Neuron (in vitro differentiated cells): ENCODE results near the gene RGS16.

Source experiments
- H2AFZ ChIP-seq: one replicate; pipeline ENCODE4 v1.6.1; 2013; ENCODE audit warnings: low read depth, mild to moderate bottlenecking, inconsistent platforms, low read length, moderate library complexity
- H3K27me3 ChIP-seq: one replicate; pipeline ENCODE4 v1.6.1; 2013; ENCODE audit warnings: low read length; ENCODE audit not compliant: insufficient read depth
- H3K36me3 ChIP-seq: one replicate; pipeline ENCODE4 v1.6.1; 2013; ENCODE audit warnings: low read length; ENCODE audit not compliant: insufficient read depth
- H3K4me1 ChIP-seq: one replicate; pipeline ENCODE4 v1.6.1; 2013; ENCODE audit warnings: low read length; ENCODE audit not compliant: insufficient read depth
- H3K4me3 ChIP-seq: 2 replicates; pipeline ENCODE4 v1.5.1; 2013; ENCODE audit warnings: mild to moderate bottlenecking, low read length, moderate library complexity
- H3K9me3 ChIP-seq: one replicate; pipeline ENCODE4 v1.6.1; 2013; ENCODE audit warnings: low read length

RGS16 gene

GRCh38 chr1:182598296-182598695 is 5.9 kb downstream of the RGS16 start:
- H3K36me3 ChIP-seq = no peaks in the 10 kb centered on the region
- H3K27me3 ChIP-seq = peaks cover 6% of the 10 kb centered on the region
- H2AFZ ChIP-seq = no peak overlapping the region
- H3K4me3 ChIP-seq = no peak overlapping the region
- H3K4me1 ChIP-seq = peaks cover 5% of the 10 kb centered on the region
- H3K9me3 ChIP-seq = no peaks in the 10 kb centered on the region

- Histone ChIP-seq H3K27me3 (peaks cover 6% of the 10 kb centered on the region), H3K4me1 (peaks cover 5% of the 10 kb centered on the region), H3K9me3 (no peaks in the 10 kb centered on the region), H3K4me3 (no peak overlapping the region), H3K36me3 (no peaks in the 10 kb centered on the region), H2AFZ (no peak overlapping the region)
Observed at GRCh38 chr1:182596934-182597333, 7.3 kb downstream of the RGS16 start.

GRCh38 chr1:182595641-182596240 is 8.4 kb downstream of the RGS16 start:
- H3K36me3 ChIP-seq = no peaks in the 10 kb centered on the region

GRCh38 chr1:182589931-182590330 is 14.3 kb downstream of the RGS16 start:
- Histone ChIP-seq H3K9me3 (no peaks in the 10 kb centered on the region), H2AFZ (no peak overlapping the region), H3K27me3 (peaks cover 3% of the 10 kb centered on the region), H3K4me3 (no peak overlapping the region), H3K4me1 (peaks cover 3% of the 10 kb centered on the region), H3K36me3 (no peaks in the 10 kb centered on the region)

More at GRCh38 chr1:182595641-182596240, 8.4 kb downstream of the RGS16 start:
- Histone ChIP-seq H3K9me3 (no peaks in the 10 kb centered on the region), H3K27me3 (peaks cover 6% of the 10 kb centered on the region), H3K4me1 (no peaks in the 10 kb centered on the region), H2AFZ (no peak overlapping the region), H3K4me3 (no peak overlapping the region)

GRCh38 chr1:182589520-182589919 is 14.7 kb downstream of the RGS16 start:
- peak overlapping the region; percentile 59 for H2AFZ ChIP-seq
- H3K9me3 ChIP-seq = no peaks in the 10 kb centered on the region
- peaks cover 3% of the 10 kb centered on the region for H3K27me3 ChIP-seq
- H3K36me3 ChIP-seq = no peaks in the 10 kb centered on the region
- peak overlapping the region; percentile 53 for H3K4me3 ChIP-seq
- H3K4me1 ChIP-seq = peaks cover 3% of the 10 kb centered on the region

GRCh38 chr1:182588500-182589396 is 15.4 kb downstream of the RGS16 start, which contains the start of gene RNASEL:
Gene RNASEL, minus strand, starts transcription at chr1:182589256. Its CDS starts 2,450 bp downstream, at chr1:182586806.
- H3K27me3 ChIP-seq = peaks cover 3% of the 10 kb centered on the region
- H3K4me1 ChIP-seq = peaks cover 3% of the 10 kb centered on the region
- no peaks in the 10 kb centered on the region for H3K36me3 ChIP-seq
- no peaks in the 10 kb centered on the region for H3K9me3 ChIP-seq
- peak within 1 kb of the TSS; percentile 59 for H2AFZ ChIP-seq
- peak within 1 kb of the TSS; percentile 53 for H3K4me3 ChIP-seq

- Histone ChIP-seq H3K27me3 (no peaks in the 10 kb centered on the region), H3K36me3 (no peaks in the 10 kb centered on the region), H2AFZ (peak overlapping the region; percentile 59), H3K9me3 (no peaks in the 10 kb centered on the region), H3K4me1 (peaks cover 3% of the 10 kb centered on the region), H3K4me3 (peak overlapping the region; percentile 53)
Observed at GRCh38 chr1:182587666-182588499, 16.3 kb downstream of the RGS16 start.

GRCh38 chr1:182587093-182587492 is 17.1 kb downstream of the RGS16 start:
- H3K27me3 ChIP-seq = no peaks in the 10 kb centered on the region
- H3K9me3 ChIP-seq = no peaks in the 10 kb centered on the region
- H3K36me3 ChIP-seq = no peaks in the 10 kb centered on the region
- peaks cover 3% of the 10 kb centered on the region for H3K4me1 ChIP-seq
- H3K4me3 ChIP-seq = no peak overlapping the region
- H2AFZ ChIP-seq = no peak overlapping the region

GRCh38 chr1:182586380-182586779 is 17.8 kb downstream of the RGS16 start:
- H3K4me1 ChIP-seq = peaks cover 3% of the 10 kb centered on the region
- no peaks in the 10 kb centered on the region for H3K9me3 ChIP-seq
- H3K4me3 ChIP-seq = no peak overlapping the region
- H2AFZ ChIP-seq = no peak overlapping the region
- no peaks in the 10 kb centered on the region for H3K27me3 ChIP-seq
- H3K36me3 ChIP-seq = no peaks in the 10 kb centered on the region

- Histone ChIP-seq H3K4me3 (no peak overlapping the region), H3K4me1 (peaks cover 3% of the 10 kb centered on the region), H3K36me3 (no peaks in the 10 kb centered on the region), H3K27me3 (no peaks in the 10 kb centered on the region), H2AFZ (no peak overlapping the region), H3K9me3 (no peaks in the 10 kb centered on the region)
Observed at GRCh38 chr1:182584746-182585145, 19.4 kb downstream of the RGS16 start.

- Histone ChIP-seq H2AFZ (no peak overlapping the region), H3K27me3 (no peaks in the 10 kb centered on the region)
Observed at GRCh38 chr1:182580736-182581135, 23.5 kb downstream of the RGS16 start.

GRCh38 chr1:182575540-182576149 is 28.5 kb downstream of the RGS16 start:
- Histone ChIP-seq H3K27me3 (no peaks in the 10 kb centered on the region), H3K9me3 (no peaks in the 10 kb centered on the region), H3K4me3 (no peak overlapping the region), H3K4me1 (no peaks in the 10 kb centered on the region), H3K36me3 (peaks cover 3% of the 10 kb centered on the region), H2AFZ (no peak overlapping the region)

More at GRCh38 chr1:182580736-182581135, 23.5 kb downstream of the RGS16 start:
- no peaks in the 10 kb centered on the region for H3K4me1 ChIP-seq
- H3K36me3 ChIP-seq = no peaks in the 10 kb centered on the region
- H3K4me3 ChIP-seq = no peak overlapping the region
- no peaks in the 10 kb centered on the region for H3K9me3 ChIP-seq
